ENCODE results near the gene PCNT. TPM values are rescaled to one million over a fixed set of nuclear protein-coding genes. Genes with fewer than 3 reads are reported as not detected.

Gene PCNT
- total RNA-seq, 1 donor = 19.2 TPM

DNA sequence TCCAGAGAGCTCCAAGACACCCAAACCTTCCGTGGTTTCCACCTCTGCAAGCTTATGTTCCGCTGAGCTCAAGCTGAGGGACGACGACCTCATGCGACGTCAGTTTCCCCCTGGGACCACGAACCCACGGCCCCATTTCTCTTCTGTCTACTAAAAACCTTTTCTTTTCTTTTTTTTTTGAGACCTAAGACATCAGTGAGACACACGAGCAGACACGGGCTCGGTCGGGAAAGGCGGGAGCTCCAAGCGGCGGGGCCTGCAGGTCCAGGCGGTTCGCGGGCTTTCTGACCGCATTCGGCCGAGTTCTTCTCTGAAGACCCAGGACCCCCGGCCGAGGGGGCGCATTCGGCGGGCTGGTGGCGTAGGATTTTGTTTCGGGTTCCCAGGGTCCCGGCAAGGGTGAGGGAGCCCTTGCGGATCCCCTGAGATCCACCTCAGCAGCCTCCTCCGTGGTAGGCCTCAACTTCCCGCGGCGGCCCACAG lies 688 bp upstream of the PCNT start:
- peak overlapping the region; percentile 95 for H2AFZ ChIP-seq (ENCODE audit: low read length)
- H3K4me3 ChIP-seq (ENCODE audit: insufficient read depth, low read length) = peak overlapping the region; percentile 97
- peak; percentile 83 for DNase-seq (ENCODE audit: insufficient read length, low spot score, missing footprints)
- no peaks in the 10 kb centered on the region for H3K9me3 ChIP-seq (ENCODE audit: low read depth, low read length)
- TF ChIP-seq CTCF (IDR thresholded peaks at IDR 0.05; ENCODE audit: extremely low read depth, low read depth, low read length) = no peak
- H3K27me3 ChIP-seq (ENCODE audit: insufficient read depth, low read length) = no peaks in the 10 kb centered on the region
- peaks cover 3% of the 10 kb centered on the region for H4K20me1 ChIP-seq (ENCODE audit: insufficient read depth, low read length)
- H3K36me3 ChIP-seq (ENCODE audit: insufficient read depth, low read length) = peaks cover 7% of the 10 kb centered on the region
- H3K27ac ChIP-seq (ENCODE audit: low read depth, low read length) = peak overlapping the region; percentile 70
- peak overlapping the region; percentile 98 for H3K4me2 ChIP-seq (ENCODE audit: insufficient read depth, low read length)
- peaks cover 61% of the 10 kb centered on the region for H3K79me2 ChIP-seq (ENCODE audit: insufficient read depth, low read length)
- H3K4me1 ChIP-seq (ENCODE audit: insufficient read depth, low read length) = peaks cover 23% of the 10 kb centered on the region

DNA sequence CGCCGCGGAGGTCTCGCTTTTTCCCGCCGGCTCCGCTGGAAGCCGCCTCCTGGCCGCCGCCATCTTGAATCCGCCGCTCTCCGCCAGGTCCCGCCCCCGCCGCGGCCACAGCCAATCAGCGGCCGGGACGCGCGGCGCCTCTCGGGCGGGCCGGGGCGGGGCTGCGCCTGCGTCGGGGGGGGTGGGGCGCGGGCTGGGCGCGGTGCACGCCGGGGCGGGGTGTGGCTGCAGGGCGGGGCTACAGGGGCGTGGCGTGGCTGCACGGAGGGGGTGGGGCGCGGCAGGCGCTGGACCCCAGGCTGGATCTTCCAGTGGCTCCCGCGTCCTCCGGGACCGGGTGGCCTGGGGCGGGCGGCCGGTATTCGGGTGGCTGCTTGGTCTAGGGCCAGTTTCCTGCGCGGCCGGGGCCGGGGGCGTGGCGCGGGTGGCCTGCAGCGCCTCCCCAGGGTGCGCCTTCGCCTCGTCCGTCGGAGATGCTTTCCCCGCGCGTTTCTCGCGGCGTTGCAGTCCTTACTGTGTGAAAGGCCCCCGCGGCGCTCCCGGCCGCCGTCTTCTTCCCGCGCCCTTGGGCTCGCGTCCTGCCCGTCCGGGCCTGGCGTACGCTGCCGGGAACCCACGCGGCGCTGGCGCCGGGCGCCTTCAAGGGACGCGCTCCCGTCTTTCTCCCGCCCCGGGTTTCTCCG lies 575 bp downstream of the PCNT start:
- Histone ChIP-seq H3K36me3 (ENCODE audit: insufficient read depth, low read length) (peaks cover 11% of the 10 kb centered on the region), H3K79me2 (ENCODE audit: insufficient read depth, low read length) (peaks cover 70% of the 10 kb centered on the region), H3K4me3 (ENCODE audit: insufficient read depth, low read length) (peak overlapping the region; percentile 97), H3K9me3 (ENCODE audit: low read depth, low read length) (no peaks in the 10 kb centered on the region), H3K27me3 (ENCODE audit: insufficient read depth, low read length) (no peaks in the 10 kb centered on the region), H3K27ac (ENCODE audit: low read depth, low read length) (peak overlapping the region; percentile 92), H3K4me1 (ENCODE audit: insufficient read depth, low read length) (peaks cover 23% of the 10 kb centered on the region), H3K4me2 (ENCODE audit: insufficient read depth, low read length) (peak overlapping the region; percentile 98), H2AFZ (ENCODE audit: low read length) (peak overlapping the region; percentile 86), H4K20me1 (ENCODE audit: insufficient read depth, low read length) (peaks cover 3% of the 10 kb centered on the region)
- peak; percentile 99 for DNase-seq (ENCODE audit: insufficient read length, low spot score, missing footprints)
- no peak for TF ChIP-seq CTCF (IDR thresholded peaks at IDR 0.05; ENCODE audit: extremely low read depth, low read depth, low read length)

DNA sequence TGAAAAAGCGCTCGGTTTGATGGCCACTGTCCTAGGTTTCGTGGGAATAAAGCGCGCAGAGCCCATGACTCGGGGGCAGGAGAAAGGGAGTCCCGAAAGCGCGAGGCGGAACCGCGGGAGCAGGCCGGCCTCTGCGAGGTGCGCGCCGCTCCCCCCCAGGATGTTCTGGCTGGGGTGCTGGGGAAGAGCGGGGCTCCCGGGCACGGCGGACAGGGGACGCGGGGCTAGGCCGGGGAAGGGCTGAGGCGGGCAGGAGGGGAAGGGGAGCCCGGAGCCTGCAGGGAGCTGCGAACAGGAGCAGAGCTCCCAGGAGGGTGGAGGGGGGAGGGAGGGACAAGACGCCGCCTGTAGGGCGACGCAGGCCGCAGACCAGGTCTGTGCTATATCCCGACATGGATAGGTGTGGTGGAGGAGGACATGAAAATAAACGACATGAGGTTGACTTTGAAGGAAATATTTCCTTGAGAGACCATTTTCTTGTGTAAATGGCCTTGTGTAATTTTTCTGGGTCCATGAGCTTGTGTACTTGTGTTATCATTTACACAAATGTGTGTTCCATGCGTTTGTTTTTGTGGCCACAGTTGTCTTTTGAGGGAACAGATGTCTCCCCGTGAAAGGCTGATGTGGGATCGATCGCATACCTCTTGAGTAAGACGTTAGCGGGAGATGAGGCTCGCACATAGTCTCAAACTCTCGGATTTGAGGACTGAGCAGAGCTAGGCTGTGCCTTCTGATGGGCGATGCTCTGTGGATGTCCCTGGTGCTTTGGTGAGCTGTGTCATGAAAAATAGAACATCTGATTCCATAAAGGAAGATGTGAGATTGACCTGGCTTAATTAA lies 1.3 kb downstream of the PCNT start:
- H3K36me3 ChIP-seq (ENCODE audit: insufficient read depth, low read length) = peaks cover 15% of the 10 kb centered on the region
- H4K20me1 ChIP-seq (ENCODE audit: insufficient read depth, low read length) = peaks cover 3% of the 10 kb centered on the region
- peak; percentile 91 for DNase-seq (ENCODE audit: insufficient read length, low spot score, missing footprints)
- H3K4me2 ChIP-seq (ENCODE audit: insufficient read depth, low read length) = peak overlapping the region; percentile 93
- no peaks in the 10 kb centered on the region for H3K9me3 ChIP-seq (ENCODE audit: low read depth, low read length)
- H3K4me3 ChIP-seq (ENCODE audit: insufficient read depth, low read length) = peak overlapping the region; percentile 97
- TF ChIP-seq CTCF (IDR thresholded peaks at IDR 0.05; ENCODE audit: extremely low read depth, low read depth, low read length) = no peak
- peak overlapping the region; percentile 15 for H3K27ac ChIP-seq (ENCODE audit: low read depth, low read length)
- H3K79me2 ChIP-seq (ENCODE audit: insufficient read depth, low read length) = peaks cover 75% of the 10 kb centered on the region
- H3K27me3 ChIP-seq (ENCODE audit: insufficient read depth, low read length) = no peaks in the 10 kb centered on the region
- peak overlapping the region; percentile 65 for H2AFZ ChIP-seq (ENCODE audit: low read length)
- peaks cover 23% of the 10 kb centered on the region for H3K4me1 ChIP-seq (ENCODE audit: insufficient read depth, low read length)
